ENCODE results near the gene ZSCAN29.
A peak's percentile ranks its signal among the peaks of the same experiment; 100 is the strongest.
"Not testable (repeated sequence)": the region's sequence is repeated elsewhere in the genome, so short reads cannot be mapped to it uniquely, and the experiment has no call there.

The ZSCAN29 gene
- total RNA-seq = 21.5 to 72.5 (median 57.4) reads per million in 9 experiments

DNA sequence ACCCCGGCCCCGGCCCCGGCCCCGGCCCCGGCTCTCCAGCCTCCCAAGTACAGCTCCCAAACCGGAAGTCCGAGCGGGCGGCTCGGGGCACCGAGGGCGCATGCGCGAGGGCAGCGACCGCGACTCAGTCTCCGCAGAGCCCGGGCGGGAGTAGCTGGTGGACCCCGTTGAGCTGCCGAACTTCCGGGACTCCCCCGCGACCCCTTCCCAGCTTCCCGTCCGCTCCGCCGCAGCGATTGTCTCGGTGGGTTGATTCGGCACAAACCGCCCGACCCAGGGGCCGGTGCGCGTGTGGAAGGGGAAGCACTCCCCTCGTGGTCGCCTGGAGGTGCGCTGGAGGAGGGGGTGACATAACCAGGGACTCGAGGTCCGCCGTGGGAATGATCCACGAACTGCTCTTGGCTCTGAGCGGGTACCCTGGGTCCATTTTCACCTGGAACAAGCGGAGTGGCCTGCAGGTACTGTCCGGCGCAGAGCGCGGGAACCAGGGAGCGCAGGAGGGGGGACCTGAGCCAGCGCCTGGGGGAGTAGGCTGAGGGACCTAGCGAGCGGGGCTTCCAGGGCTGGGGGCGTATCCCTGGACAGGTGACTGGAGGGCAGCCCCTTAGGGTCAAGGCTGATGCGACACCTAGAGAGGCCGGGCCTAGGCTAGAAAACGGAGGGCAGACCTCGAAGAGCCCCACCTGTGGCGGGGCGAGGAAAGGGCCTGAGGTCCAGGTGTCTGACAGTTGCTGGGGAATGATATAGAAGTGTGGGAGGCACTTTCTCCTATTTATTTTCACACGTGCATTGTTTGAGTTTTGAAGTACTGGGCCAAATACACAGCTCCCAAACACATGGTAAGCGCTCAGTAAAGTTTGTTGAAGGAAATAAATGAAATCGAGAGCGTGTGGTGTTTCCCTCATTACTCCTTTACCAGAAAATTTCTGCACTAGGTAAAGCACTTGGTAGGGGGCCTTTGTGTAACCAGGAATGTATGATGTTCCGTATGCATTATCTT is at the start of gene ZSCAN29, which contains the start of gene TUBGCP4:
ZSCAN29 (minus strand) TSS at position 69 of the 1,000 bp plus-strand sequence. CDS start 1,130 bp downstream, outside the sequence.
TUBGCP4 (plus strand) TSS at position 127 of the 1,000 bp plus-strand sequence; CDS start at position 381, 254 bp downstream.
- H3K9me3 Mint-ChIP-seq = peaks cover 0 to 27% of the 10 kb centered on the region in 2 donors
- DNase-seq (peak; percentile 60 to 64 (median 63)), ATAC-seq (replicated peaks) (peak; percentile 82)
- H3K36me3 Mint-ChIP-seq (ENCODE audit: insufficient read depth) = peaks cover 14% of the 10 kb centered on the region
- no peaks in the 10 kb centered on the region for H3K27me3 Mint-ChIP-seq
- peak within 1 kb of the TSS; percentile 83 to 91 for H3K27ac Mint-ChIP-seq
- H3K4me1 Mint-ChIP-seq (ENCODE audit: low read depth in 2 of 2) = peaks cover 38 to 44% of the 10 kb centered on the region in 2 donors
- peak within 1 kb of the TSS; percentile 93 for H3K4me3 Mint-ChIP-seq

DNA sequence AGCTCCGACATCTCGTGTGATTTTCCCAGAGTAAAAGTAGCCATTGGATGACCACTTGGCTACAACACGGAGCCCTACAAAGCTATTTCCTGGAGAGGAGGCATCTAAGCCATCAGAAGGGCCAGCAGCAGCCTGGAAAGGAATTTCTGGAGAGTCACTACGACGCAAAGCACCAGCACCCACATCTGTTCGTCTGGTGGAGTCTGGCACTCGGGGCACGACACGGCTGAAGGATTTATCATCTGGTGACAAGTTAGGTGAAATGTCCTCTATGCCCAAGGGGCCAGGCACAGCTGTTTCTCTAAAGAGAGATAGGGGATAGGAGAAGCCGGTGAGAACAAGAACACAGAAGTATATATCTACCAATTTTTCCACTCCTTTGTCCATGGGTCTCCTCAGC is 49.6 kb upstream of the ZSCAN29 start:
- no peak for ATAC-seq (replicated peaks)
- H3K27me3 Mint-ChIP-seq = no peaks in the 10 kb centered on the region
- H3K9me3 Mint-ChIP-seq = no peaks in the 10 kb centered on the region
- no peak overlapping the region for H3K4me3 Mint-ChIP-seq
- no peaks in the 10 kb centered on the region for H3K4me1 Mint-ChIP-seq (ENCODE audit: low read depth in 2 of 2)
- no peak overlapping the region for H3K27ac Mint-ChIP-seq
- no peak for DNase-seq
- peaks cover 23% of the 10 kb centered on the region for H3K36me3 Mint-ChIP-seq (ENCODE audit: insufficient read depth)

- H3K4me1 Mint-ChIP-seq (ENCODE audit: low read depth in 2 of 2) = peaks cover 0 to 4% of the 10 kb centered on the region in 2 donors
- peaks cover 31% of the 10 kb centered on the region for H3K36me3 Mint-ChIP-seq (ENCODE audit: insufficient read depth)
- H3K27me3 Mint-ChIP-seq = no peaks in the 10 kb centered on the region
- H3K9me3 Mint-ChIP-seq = no peaks in the 10 kb centered on the region
- no peak for ATAC-seq (replicated peaks)
- no peak for DNase-seq
- H3K4me3 Mint-ChIP-seq = no peak overlapping the region
- peak overlapping the region in 1 of 2 donors; percentile 29 for H3K27ac Mint-ChIP-seq
Observed at GRCh38 chr15:43414196-43414595, 43.4 kb upstream of the ZSCAN29 start.

DNA sequence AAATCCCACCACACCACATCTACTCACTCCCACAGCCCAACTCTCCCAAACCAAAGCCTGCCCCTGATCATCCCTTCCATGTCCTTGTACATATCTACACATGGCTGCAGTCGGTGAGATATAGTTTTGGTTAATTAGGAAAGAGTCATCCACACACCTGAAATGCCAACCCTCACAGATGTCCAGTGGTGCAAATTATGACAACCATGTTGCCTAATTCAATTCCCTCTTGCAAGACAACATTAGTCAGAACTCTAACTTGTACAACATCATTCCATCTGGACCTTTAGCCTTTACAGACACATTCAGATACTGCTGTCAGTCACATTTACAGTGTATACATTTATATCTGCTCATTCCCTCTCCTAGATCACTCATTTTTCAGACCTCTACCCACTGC is 41.3 kb upstream of the ZSCAN29 start:
- H3K27ac Mint-ChIP-seq = peak overlapping the region in 1 of 2 donors; percentile 27
- H3K4me3 Mint-ChIP-seq = no peak overlapping the region
- DNase-seq (no peak), ATAC-seq (replicated peaks) (no peak)
- peaks cover 0 to 4% of the 10 kb centered on the region in 2 donors for H3K4me1 Mint-ChIP-seq (ENCODE audit: low read depth in 2 of 2)
- H3K36me3 Mint-ChIP-seq (ENCODE audit: insufficient read depth) = peaks cover 34% of the 10 kb centered on the region
- no peaks in the 10 kb centered on the region for H3K9me3 Mint-ChIP-seq
- no peaks in the 10 kb centered on the region for H3K27me3 Mint-ChIP-seq

- no peak overlapping the region for H3K4me3 Mint-ChIP-seq
- H3K27me3 Mint-ChIP-seq = no peaks in the 10 kb centered on the region
- H3K4me1 Mint-ChIP-seq (ENCODE audit: low read depth in 2 of 2) = peaks cover 0 to 4% of the 10 kb centered on the region in 2 donors
- H3K36me3 Mint-ChIP-seq (ENCODE audit: insufficient read depth) = peaks cover 39% of the 10 kb centered on the region
- no peak for DNase-seq
- peak overlapping the region; percentile 39 for H3K27ac Mint-ChIP-seq
- H3K9me3 Mint-ChIP-seq = no peaks in the 10 kb centered on the region
- no peak for ATAC-seq (replicated peaks)
Observed at GRCh38 chr15:43410572-43411214, 39.9 kb upstream of the ZSCAN29 start.

GRCh38 chr15:43408789-43409188 is 37.9 kb upstream of the ZSCAN29 start:
- no peak overlapping the region for H3K4me3 Mint-ChIP-seq

DNA sequence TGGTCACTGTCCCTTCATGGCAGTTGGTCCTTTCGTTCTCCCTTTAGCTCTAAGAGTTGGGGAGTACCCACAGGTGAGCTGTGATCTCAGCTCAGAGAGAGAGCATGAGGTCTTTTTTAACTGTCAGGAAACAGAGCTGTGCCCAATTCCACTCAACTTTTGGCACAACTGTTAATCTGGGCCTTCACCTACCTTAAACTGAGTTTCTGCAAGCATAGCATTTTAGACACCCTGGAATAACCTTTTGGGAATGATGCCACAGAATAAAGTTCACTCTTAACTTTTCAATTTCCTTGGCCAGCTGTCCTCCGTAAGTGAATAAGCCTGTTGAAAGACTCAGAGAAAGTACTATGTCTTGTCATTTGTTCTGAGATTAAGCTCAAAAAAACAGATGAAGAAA is 36.0 kb upstream of the ZSCAN29 start:
- peaks cover 47% of the 10 kb centered on the region for H3K36me3 Mint-ChIP-seq (ENCODE audit: insufficient read depth)
- ATAC-seq (replicated peaks) = no peak
- H3K27ac Mint-ChIP-seq = no peak overlapping the region
- no peaks in the 10 kb centered on the region for H3K27me3 Mint-ChIP-seq
- no peak overlapping the region for H3K4me3 Mint-ChIP-seq
- DNase-seq = no peak
- no peaks in the 10 kb centered on the region for H3K4me1 Mint-ChIP-seq (ENCODE audit: low read depth in 2 of 2)
- H3K9me3 Mint-ChIP-seq = no peaks in the 10 kb centered on the region

More at GRCh38 chr15:43408789-43409188, 37.9 kb upstream of the ZSCAN29 start:
- Mint-ChIP-seq H3K36me3 (ENCODE audit: insufficient read depth) (peaks cover 35% of the 10 kb centered on the region), H3K4me1 (ENCODE audit: low read depth in 2 of 2) (no peaks in the 10 kb centered on the region), H3K27me3 (no peaks in the 10 kb centered on the region), H3K27ac (no peak overlapping the region), H3K9me3 (no peaks in the 10 kb centered on the region)
- no peak for DNase-seq
- ATAC-seq (replicated peaks) = no peak

DNA sequence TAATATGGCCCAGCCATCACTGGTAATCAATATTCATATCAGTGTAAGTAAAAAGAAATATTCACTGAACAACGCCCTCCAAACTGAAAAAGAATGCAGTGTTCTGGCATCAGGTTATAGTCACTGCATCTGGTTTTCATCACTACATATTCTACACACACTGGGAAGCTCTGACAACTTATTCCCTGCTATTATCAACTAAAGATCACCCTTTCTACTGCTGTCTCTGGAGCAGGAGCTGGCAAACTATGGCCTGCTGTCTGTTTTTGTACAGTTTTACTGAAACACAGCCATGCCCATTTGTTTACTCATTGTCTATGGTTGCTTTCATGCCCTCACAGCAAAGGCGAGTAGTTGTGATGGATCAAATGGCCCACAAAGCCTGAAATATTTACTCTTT is 35.3 kb upstream of the ZSCAN29 start:
- no peak for ATAC-seq (replicated peaks)
- H3K27ac Mint-ChIP-seq = no peak overlapping the region
- H3K9me3 Mint-ChIP-seq = no peaks in the 10 kb centered on the region
- H3K27me3 Mint-ChIP-seq = no peaks in the 10 kb centered on the region
- H3K36me3 Mint-ChIP-seq (ENCODE audit: insufficient read depth) = peaks cover 51% of the 10 kb centered on the region
- no peaks in the 10 kb centered on the region for H3K4me1 Mint-ChIP-seq (ENCODE audit: low read depth in 2 of 2)
- no peak for DNase-seq
- H3K4me3 Mint-ChIP-seq = no peak overlapping the region

DNA sequence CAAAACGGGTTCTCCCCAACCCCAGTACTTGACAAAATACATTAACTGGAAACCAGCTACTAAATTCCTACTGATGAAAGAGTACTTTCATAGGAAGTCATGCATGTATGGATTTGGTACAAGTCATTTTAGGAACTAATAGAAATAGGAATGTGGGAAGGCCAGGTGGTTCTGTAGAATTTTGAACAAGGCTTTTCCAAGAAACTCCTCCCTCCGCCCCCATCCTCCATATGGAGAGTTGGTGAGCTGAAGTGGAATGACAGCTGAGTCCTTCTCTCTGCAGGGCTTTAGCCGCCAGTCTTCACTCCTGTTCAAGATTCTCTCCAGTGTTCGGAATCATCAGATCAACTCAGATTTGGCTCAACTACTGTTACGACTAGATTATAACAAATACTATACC is 33.3 kb upstream of the ZSCAN29 start:
- ATAC-seq (replicated peaks) = no peak
- no peak for DNase-seq
- Mint-ChIP-seq H3K9me3 (no peaks in the 10 kb centered on the region), H3K27ac (peak overlapping the region in 1 of 2 donors; percentile 29), H3K4me3 (no peak overlapping the region), H3K27me3 (no peaks in the 10 kb centered on the region), H3K36me3 (ENCODE audit: insufficient read depth) (peaks cover 59% of the 10 kb centered on the region), H3K4me1 (ENCODE audit: low read depth in 2 of 2) (no peaks in the 10 kb centered on the region)

DNA sequence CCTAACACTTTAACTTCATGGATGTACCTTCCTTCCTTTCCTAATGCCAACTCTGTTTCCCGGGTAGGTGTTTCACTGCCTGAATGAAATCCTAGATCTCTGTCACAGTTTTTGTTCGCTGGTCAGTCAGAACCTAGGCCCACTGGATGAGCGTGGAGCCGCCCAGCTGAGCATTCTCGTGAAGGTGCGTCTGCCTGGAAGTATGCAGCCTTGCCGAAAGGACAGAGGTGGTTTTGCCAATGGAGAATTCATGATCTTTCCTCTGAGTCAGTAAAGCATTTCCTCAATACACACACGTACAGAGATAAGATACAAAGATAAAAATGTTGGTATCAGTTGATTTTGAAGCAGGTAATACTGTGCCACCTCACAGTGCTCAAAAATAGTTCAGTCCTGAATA is 32.8 kb upstream of the ZSCAN29 start:
- Mint-ChIP-seq H3K4me1 (ENCODE audit: low read depth in 2 of 2) (no peaks in the 10 kb centered on the region), H3K36me3 (ENCODE audit: insufficient read depth) (peaks cover 64% of the 10 kb centered on the region), H3K27me3 (no peaks in the 10 kb centered on the region), H3K27ac (no peak overlapping the region), H3K9me3 (no peaks in the 10 kb centered on the region), H3K4me3 (no peak overlapping the region)
- ATAC-seq (replicated peaks) = no peak
- DNase-seq = no peak

DNA sequence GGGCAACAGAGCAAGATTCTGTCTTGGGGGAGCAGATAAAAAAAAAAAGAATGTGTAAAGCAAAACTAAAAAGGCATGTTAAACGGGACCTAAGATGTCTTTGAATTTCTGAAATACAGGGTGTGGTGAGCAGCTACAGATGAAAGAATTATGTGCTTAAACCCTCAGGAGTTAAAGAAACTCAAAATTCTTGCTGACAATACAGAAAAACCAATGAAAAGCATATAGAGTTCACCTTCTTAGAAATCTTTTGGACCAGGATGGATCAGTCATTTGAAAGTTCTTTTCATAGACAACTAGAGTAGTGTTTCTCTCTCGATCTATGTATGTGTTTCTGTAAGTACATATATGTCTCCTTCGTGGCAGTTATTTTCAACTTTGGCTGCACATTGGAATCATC is 31.4 kb upstream of the ZSCAN29 start:
- Mint-ChIP-seq H3K27ac (peak overlapping the region; percentile 22 to 70), H3K36me3 (ENCODE audit: insufficient read depth) (peaks cover 70% of the 10 kb centered on the region), H3K27me3 (no peaks in the 10 kb centered on the region), H3K4me3 (no peak overlapping the region), H3K4me1 (ENCODE audit: low read depth in 2 of 2) (no peaks in the 10 kb centered on the region), H3K9me3 (no peaks in the 10 kb centered on the region)
- no peak for ATAC-seq (replicated peaks)
- no peak for DNase-seq

DNA sequence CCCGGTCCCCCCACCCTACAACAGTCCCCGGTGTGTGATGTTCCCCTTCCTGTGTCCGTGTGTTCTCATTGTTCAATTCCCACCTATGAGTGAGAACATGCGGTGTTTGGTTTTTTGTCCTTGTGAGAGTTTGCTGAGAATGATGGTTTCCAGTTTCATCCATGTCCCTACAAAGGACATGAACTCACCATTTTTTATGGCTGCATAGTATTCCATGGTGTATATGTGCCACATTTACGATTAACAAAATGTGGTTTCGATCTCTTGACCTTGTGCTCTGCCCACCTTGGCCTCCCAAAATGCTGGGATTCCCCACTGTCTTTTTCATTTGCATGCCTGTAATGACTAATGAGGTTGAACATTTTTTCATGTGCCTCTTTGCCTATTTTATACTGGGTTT is 22.7 kb upstream of the ZSCAN29 start:
- not testable (repeated sequence) for H3K27me3 Mint-ChIP-seq; ATAC-seq (replicated peaks); H3K4me1 Mint-ChIP-seq (ENCODE audit: low read depth in 2 of 2); H3K27ac Mint-ChIP-seq; DNase-seq; H3K4me3 Mint-ChIP-seq; H3K9me3 Mint-ChIP-seq
- H3K36me3 Mint-ChIP-seq (ENCODE audit: insufficient read depth) = peaks cover 33% of the 10 kb centered on the region

DNA sequence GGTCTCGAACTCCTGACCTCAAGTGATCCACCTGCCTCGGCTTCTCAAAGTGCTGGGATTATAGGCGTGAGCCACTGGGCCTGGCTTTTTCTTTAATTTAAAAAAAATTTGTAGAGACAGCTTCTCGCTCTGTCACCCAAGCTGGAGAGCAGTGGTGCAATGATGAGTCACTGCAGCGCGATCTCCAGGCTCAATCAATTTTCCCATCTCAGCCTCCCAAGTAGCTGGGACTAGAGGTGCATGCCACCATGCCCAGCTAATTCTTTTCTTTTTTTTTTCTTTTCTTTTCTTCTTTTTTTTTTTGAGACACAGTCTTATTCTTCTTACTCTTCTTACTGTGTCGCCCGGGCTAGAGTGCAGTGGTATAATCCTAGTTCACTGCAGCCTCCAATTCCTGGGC is 19.9 kb upstream of the ZSCAN29 start:
- no peaks in the 10 kb centered on the region for H3K27me3 Mint-ChIP-seq
- no peak for DNase-seq
- peaks cover 50% of the 10 kb centered on the region for H3K36me3 Mint-ChIP-seq (ENCODE audit: insufficient read depth)
- no peaks in the 10 kb centered on the region for H3K9me3 Mint-ChIP-seq
- H3K27ac Mint-ChIP-seq = peak overlapping the region in 1 of 2 donors; percentile 7
- no peaks in the 10 kb centered on the region for H3K4me1 Mint-ChIP-seq (ENCODE audit: low read depth in 2 of 2)
- H3K4me3 Mint-ChIP-seq = no peak overlapping the region
- no peak for ATAC-seq (replicated peaks)
